CD4-positive, alpha-beta T cell treated with Interleukin-15 for 1 hour (primary cell): ENCODE measurements around the gene PTGFRN.
"Not testable (repeated sequence)": the region's sequence is repeated elsewhere in the genome, so short reads cannot be mapped to it uniquely, and the experiment has no call there.

ENCODE experiments used
- DNase-seq: peaks from one replicate; pipeline ENCODE4 v3.0.0-alpha.2; 2020

PTGFRN gene

GRCh38 chr1:116980309-116980708 is 70.6 kb downstream of the PTGFRN start:
- DNase-seq: not testable (repeated sequence)

GRCh38 chr1:116981521-116982037 is 71.9 kb downstream of the PTGFRN start:
- DNase-seq: no peak

DNA sequence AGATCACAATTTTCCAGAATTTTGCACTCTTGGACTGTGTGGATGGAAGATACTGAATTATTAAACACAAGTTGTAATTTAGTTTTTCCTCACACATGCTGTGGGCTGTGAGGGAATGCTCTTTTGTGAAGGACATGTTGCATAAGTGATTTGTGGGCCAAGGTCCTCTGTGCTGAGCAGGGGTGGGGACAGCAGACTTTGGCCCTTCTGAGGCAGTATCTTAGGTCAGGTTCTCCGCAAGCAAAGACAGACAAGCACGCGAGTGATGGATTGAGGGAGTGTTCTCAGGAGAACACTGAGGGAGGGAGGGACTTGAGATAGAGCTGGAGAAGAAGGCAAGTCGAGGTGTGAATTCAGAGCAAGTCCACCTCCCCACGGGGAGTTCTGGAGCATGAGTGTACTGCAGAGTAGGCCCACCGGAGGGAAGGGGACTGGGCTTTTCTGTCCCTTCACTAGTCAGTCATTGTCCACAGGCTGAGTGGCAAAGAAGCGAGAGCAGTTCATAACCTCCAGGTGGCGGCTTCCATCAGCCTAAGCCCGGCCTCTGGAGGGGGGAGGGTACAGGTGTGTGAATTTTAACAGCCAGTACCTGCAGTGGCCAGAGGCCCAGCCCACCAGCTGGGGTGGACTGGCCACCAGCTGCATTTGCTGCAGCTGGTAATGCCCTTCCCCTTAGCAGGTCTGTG is 72.7 kb downstream of the PTGFRN start:
- DNase-seq: no peak

GRCh38 chr1:116983112-116983511 is 73.4 kb downstream of the PTGFRN start:
- no peak for DNase-seq

- no peak for DNase-seq
Measured at GRCh38 chr1:116983678-116984077, 74.0 kb downstream of the PTGFRN start.

DNA sequence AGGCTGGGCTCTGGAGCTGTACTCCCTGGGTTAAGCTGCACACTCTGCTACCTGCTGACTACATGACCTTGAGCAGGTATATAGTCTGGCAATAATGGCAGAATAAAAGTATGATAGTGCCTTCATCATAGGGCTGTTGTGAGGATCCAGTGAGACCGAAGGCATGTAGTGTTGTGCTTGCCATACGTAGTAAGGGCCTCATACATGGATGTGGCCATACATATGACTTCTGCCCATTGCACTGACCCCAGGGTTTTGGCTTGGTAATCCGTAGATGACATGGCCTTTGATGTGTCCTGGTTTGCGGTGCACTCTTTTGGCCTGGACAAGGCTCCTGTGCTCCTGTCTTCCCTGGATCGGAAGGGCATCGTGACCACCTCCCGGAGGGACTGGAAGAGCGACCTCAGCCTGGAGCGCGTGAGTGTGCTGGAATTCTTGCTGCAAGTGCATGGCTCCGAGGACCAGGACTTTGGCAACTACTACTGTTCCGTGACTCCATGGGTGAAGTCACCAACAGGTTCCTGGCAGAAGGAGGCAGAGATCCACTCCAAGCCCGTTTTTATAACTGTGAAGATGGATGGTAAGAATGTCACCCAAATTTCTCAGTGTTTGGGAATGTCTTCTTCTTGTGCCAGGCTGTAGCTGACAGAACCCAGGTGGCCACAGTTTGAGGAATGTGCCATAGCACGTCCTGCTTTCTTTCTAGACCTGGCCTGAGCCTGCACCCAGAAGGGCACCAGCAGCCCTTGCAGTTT is 74.9 kb downstream of the PTGFRN start:
- DNase-seq: no peak

DNA sequence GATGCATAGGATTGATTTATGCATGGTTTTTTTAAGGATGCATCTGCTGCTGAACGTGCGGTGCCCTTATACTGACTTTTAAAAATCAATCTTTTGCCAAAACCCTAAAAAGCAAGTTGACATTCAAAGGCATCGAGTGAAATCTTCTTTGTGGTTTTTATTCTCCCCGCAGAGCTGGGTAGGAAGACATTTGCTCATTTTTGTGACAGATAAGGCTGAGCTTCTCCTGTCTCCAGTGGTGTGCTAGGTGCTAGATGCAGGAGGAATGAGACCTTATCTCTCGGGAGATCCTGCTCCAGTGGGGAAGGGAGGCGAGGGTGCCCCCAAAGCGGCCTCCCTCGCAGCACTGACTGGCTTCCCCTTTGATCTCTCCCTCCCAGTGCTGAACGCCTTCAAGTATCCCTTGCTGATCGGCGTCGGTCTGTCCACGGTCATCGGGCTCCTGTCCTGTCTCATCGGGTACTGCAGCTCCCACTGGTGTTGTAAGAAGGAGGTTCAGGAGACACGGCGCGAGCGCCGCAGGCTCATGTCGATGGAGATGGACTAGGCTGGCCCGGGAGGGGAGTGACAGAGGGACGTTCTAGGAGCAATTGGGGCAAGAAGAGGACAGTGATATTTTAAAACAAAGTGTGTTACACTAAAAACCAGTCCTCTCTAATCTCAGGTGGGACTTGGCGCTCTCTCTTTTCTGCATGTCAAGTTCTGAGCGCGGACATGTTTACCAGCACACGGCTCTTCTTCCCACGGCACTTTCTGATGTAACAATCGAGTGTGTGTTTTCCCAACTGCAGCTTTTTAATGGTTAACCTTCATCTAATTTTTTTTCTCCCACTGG is 76.9 kb downstream of the PTGFRN start:
- DNase-seq: no peak

- peak; percentile 70 for DNase-seq
Measured at GRCh38 chr1:116987256-116987555, 77.5 kb downstream of the PTGFRN start.

GRCh38 chr1:116988248-116988647 is 78.5 kb downstream of the PTGFRN start:
- DNase-seq: no peak

DNA sequence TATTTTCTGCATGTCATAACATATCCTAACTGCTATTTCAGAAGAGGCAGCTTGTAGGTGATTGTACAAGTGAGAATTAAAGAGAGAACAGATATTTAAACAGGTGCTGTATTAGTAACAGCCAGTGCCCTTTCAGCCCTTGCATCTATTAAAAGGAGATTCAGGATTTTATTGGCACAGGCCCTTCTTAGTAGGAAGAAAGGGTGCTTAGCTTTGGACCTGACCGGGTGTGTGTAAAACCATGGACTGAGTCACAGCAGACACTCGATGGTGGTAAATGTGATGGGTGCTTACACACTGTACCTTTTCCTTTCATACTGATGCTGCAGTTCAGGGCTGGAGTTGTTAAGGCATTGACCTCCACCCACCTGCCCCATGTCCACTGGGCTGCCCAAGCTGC is 79.2 kb downstream of the PTGFRN start:
- no peak for DNase-seq

DNA sequence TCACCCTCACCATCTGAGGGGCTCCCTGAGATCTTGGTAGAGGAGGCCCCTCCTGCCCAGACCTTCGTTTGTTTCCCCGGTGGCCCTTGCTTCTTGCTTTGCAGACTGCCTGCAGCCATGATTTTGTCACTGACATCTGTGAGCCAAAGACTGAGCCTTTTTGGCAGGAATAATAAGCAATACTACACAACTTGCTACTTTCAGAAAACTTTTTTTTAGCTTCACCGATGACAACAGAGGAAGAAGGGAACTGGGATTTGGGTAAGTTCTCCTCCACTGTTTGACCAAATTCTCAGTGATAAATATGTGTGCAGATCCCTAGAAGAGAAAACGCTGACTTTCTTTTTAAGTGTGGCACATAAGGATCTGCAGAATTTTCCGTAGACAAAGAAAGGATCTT is 80.1 kb downstream of the PTGFRN start:
- DNase-seq: no peak

GRCh38 chr1:116990612-116991151 is 81.0 kb downstream of the PTGFRN start:
- no peak for DNase-seq

- no peak for DNase-seq
Measured at GRCh38 chr1:116991171-116991845, 81.6 kb downstream of the PTGFRN start.

GRCh38 chr1:116991918-116992317 is 82.2 kb downstream of the PTGFRN start:
- no peak for DNase-seq

GRCh38 chr1:116993286-116993685 is 83.6 kb downstream of the PTGFRN start:
- DNase-seq: no peak

- no peak for DNase-seq
Measured at GRCh38 chr1:116994411-116994810, 84.7 kb downstream of the PTGFRN start.

GRCh38 chr1:116997066-116997465 is 87.3 kb downstream of the PTGFRN start:
- DNase-seq: no peak

DNA sequence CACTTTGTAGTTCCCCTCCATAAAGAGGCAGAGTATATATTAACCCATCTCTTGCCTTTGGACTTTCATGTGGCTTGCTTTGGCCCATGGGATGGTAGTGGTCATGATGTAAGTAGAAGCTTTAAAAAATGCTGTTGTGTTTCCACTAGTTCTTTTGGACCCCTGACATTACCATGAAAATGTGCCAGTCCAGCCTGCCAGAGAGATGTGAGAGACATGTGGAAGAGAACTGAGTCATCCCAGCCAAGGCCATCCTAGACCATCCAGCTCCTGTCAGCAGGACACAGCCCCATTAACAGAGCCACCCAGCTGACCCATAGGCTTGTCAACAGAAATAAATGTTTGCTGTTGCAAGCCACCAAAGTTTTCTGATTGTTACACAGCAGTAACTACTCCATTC is 87.9 kb downstream of the PTGFRN start:
- DNase-seq: no peak

GRCh38 chr1:116999596-116999995 is 89.9 kb downstream of the PTGFRN start:
- no peak for DNase-seq

- DNase-seq: no peak
Measured at GRCh38 chr1:117000142-117000541, 90.4 kb downstream of the PTGFRN start.

DNA sequence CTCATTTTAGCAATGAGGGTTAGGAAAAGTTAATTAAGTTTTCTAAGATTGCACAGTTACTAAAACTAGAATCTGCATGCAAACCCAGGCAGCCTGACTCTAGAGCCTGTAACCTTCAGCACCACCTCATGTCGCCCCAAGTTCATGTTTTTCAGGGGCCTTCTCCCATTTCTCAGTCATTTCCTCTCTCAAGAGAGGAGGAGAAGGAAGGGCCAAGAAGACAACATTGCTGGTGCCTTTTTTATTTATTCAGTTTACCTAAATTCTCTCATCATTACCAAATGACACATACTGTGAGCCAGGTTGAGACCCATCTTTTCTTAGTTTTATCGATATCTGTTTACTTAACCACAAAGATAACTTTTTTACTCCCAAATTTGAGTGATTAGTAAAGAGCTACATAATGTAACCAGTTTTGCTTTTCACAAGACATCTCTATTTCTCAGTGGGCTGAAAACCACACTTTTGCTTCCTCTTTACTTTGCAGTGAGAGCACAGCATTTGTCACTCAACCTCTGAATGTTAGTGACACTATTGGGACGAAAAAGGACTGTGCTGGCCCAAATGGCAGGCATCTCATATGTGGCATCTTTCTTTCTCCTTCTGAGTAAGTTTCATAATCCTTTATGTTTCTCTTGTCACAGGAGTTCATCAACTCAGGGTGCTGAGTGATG is 91.7 kb downstream of the PTGFRN start, which contains the start of gene CD101:
TSS of gene CD101 (plus strand) at position 507 of the 674 bp plus-strand sequence. CDS start at position 565, 58 bp downstream.
- no peak for DNase-seq
